Hematopoietic multipotent progenitor cell treated with erythropoietin and hydrocortisone succinate and interleukin-3 and kit ligand, for 15 days (in vitro differentiated cells): ENCODE data around the gene HSPBAP1.
"Not testable (repeated sequence)": the region's sequence is repeated elsewhere in the genome, so short reads cannot be mapped to it uniquely, and the experiment has no call there.

Experiments
- DNase-seq: peaks from one replicate; pipeline ENCODE4 v3.0.0-alpha.2; 2015; ENCODE audit warnings: low spot score

Gene HSPBAP1

DNA sequence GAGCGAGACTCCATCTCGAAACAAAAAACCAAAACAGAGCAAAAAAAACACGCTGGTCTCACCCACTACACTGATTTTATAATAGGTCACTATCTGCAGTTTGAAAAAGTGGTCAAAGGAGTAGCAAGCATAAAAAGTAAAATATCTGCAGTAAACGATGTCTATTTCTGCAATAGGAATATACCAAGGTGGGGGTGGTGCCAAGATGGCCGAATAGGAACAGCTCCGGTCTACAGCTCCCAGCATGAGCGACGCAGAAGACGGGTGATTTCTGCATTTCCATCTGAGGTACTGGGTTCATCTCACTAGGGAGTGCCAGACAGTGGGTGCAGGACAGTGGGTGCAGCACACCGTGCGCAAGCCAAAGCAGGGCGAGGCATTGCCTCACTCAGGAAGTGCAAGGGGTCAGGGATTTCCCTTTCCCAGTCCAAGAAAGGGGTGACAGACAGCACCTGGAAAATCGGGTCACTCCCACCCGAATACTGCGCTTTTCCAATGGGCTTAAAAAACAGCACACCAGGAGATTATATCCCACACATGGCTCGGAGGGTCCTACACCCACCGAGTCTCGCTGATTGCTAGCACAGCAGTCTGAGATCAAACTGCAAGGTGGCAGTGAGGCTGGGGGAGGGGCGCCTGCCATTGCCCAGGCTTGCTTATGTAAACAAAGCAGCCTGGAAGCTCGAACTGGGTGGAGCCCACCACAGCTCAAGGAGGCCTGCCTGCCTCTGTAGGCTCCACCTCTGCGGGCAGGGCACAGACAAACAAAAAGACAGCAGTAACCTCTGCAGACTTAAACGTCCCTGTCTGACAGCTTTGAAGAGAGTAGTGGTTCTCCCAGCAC lies 60.7 kb downstream of the HSPBAP1 start:
- not testable (repeated sequence) for DNase-seq

DNA sequence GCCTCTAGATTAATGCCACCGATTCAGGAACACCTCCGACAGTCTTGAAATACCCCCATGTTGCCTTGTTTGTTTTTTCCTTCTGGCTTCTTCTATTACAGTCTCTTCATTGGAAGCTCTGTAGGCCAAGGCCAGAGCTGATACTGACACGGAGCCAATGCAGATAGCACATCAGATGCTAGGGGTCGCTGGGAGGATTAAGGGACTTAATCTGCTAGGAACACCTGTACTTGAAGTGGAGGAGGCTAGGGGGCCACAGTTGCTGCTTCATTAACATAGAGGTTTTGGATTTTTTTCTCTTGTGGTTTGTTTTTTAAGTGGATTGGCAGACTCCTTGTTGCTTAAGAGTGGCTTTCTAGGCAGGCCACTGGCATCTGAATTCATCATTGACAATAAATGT lies 63.4 kb downstream of the HSPBAP1 start:
- no peak for DNase-seq

DNA sequence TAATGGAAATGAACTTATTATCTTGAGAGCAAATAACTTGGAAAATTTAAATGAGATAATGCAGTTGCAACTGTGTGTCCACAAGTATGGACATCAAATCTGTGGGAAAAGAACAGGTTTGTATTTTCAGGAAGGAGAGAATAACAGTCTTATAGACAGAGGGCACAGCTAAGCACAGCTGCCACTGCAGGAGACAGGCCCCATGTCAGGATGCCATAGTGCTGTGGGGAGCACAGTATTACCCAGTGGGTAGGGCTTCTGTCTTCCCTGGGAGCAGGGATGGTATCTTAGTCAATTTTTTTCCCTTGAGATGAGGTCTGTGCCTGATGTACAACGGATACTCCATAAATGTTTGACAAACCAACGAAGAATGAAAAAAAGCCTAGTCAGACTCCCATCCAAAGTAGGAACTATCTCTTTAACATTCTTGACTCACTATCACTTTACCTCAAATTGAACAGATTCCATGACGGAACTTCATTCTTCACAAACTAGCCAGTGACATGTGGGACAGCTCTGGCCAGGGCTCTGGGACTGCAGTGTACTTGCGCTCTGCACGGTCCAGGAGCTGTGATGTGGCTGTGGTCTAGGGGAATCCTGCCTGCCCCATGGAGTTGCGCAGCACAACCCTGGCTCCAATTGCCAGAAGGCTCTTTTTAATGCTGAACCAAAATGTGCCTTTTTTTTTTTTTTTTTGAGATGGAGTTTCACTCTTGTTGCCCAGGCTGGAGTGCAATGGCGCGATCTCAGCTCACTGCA lies 64.7 kb downstream of the HSPBAP1 start:
- no peak for DNase-seq

DNA sequence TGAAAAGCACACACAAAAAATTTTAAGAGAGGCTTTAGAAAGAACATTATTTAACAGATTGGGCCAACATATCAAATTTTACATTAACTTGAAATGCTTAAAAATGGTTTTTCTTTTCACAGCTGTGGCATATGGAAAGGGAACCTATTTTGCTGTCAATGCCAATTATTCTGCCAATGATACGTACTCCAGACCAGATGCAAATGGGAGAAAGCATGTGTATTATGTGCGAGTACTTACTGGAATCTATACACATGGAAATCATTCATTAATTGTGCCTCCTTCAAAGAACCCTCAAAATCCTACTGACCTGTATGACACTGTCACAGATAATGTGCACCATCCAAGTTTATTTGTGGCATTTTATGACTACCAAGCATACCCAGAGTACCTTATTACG lies 65.4 kb downstream of the HSPBAP1 start:
- no peak for DNase-seq

DNA sequence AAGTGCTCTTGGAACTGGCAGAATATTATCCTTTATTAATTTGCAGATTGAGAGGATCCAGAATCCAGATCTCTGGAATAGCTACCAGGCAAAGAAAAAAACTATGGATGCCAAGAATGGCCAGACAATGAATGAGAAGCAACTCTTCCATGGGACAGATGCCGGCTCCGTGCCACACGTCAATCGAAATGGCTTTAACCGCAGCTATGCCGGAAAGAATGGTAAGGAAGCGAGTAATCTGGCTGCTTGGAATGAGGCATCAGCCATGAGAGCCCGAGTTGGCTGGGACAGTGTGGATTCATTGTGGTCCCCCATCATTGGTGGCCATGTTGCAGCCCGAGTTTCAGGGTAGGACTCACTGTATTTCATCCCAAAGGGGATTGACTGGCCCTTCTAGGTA lies 65.9 kb downstream of the HSPBAP1 start:
- no peak for DNase-seq

DNA sequence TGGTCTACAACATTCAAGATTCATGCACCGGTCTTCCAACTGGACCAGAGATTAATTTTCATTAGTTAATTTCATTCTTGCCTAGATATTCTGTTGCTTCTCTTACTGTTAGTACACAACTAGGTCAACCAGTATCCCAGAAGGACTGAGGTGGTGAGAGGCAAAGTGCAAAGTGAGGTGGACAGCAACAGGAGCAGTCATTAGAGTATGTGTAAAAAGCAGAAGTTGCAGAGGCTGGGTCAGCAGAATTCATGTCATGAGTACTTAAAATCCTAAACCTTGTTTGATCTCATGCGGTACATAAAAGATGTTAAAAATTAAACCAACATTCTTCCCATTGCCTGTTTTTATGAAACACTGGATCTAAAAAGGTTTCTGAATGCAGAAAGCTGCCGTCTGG lies 66.3 kb downstream of the HSPBAP1 start:
- no peak for DNase-seq

DNA sequence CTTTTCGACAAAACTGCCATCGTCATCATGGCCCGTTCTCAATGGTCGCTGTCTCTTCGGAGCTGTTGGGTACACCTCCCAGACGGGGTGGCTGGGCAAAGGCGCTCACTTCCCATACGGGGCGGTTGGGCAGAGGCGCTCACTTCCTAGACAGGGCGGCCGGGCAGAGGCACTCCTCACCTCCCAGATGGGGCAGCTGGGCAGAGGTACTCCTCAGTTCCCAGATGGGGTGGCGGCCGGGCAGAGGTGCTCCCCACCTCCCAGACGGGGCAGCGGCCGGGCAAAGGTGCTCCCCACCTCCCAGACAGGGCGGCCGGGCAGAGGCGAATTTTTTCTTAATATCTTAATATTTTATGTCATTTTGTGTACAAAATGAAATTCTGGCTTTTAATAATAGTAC lies 68.5 kb downstream of the HSPBAP1 start:
- no peak for DNase-seq

DNA sequence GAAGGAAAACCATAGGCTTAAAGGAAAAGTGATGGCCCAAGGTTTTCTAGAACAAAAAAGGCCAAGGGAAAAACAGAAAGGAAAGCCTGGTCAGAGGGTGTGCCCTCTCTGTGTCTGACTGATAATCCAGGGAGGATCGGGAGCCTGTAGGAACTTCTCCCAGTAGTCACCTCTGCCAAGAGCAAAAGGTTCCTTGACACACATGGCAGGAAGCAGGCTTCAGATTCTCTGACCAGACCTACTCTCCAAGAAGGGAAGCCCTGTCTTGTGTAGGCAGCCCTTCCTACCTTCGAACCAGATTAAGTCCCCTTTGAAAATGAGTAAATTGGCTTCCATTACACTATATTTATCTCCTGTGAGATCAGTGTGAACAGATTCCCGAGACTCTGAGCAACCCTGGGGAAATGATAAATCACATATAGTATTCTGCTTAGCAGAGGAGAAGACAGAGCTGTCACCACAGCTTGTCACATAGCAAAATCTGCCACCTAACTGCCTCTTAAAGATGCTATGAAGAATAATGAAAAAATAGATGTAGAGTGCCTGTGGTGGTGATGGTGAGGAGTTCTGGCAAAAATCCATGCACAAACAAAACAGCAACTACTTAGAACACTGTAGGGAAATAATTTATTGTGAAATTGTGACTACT lies 74.2 kb downstream of the HSPBAP1 start:
- no peak for DNase-seq

DNA sequence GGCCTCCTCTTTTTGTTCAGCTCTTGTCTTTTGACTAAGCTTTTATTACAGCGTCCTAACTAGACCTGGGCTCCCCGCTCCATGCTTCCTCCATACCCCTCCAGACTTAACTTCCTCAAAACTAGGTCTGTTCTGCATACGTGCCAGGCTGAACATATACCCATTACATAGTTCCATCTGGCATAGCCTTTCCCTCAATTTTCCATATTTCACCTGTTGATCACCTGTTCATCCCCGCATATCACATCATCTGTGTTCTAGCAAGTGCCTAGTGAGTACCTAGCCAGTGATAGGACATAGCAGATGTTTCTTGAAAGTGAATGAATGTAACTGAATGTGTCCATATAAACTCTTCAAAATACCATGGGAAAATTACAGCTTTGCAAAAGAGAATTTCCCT lies 77.0 kb downstream of the HSPBAP1 start:
- no peak for DNase-seq

DNA sequence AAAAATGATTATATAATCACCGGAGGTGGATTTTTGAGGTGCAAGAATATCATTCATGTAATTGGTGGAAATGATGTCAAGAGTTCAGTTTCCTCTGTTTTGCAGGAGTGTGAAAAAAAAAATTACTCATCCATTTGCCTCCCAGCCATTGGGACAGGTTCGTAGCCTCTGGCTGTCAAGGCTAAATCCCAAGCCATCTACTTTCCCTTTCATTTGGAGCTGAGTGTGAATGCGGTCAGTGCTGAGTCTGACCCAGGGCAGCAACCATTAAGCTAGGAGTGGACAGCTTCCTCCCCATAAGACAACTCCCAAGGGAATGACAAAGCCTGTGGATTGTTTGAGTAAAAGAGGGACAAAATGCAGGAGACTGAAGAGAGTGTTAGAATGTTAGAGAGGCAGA lies 79.4 kb downstream of the HSPBAP1 start:
- DNase-seq, result no peak

DNA sequence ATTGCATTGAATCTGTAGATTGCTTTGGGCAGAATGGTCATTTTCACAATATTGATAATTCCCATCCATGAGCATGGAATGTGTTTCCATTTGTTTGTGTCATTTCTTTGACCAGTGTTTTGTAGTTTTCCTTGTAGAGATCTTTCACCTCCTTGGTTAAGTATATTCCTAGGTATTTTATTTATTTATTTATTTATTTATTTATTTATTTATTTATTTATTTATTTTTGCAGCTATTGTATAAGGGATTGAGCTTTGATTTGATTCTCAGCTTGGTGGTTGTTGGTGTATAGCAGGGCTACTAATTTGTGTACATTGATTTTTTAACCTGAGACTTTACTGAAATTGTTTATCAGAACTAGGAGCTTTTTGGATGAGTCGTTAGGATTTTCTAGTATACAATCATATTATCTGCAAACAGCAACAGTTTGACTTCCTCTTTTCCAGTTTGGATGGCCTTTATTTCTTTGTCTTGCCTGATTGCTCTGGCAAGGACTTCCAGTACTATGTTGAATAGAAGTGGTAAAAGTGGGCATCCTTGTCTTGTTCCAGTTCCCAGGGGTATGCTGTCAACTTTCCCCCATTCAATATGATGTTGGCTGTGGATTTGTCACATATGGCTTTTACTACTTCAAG lies 82.9 kb downstream of the HSPBAP1 start:
- DNase-seq, result not testable (repeated sequence)

DNA sequence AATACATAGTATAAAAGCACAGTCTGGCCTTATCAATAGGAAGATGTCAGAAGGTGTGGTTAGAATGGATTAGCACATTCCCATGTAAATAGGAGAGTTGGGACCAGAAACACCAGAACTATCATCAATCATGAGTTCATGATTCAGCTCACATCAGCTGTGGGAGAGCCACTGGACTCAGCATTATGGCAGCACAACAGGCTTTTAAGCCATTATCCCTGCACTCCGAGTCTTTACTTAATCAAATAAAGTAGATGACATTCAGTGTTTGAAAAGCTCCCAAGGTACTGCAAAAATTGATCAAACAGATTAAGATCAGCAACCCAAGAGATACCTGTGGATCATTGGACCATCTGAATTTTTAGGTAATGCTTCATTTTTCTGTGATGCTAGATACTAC lies 88.3 kb downstream of the HSPBAP1 start:
- DNase-seq, result no peak

DNA sequence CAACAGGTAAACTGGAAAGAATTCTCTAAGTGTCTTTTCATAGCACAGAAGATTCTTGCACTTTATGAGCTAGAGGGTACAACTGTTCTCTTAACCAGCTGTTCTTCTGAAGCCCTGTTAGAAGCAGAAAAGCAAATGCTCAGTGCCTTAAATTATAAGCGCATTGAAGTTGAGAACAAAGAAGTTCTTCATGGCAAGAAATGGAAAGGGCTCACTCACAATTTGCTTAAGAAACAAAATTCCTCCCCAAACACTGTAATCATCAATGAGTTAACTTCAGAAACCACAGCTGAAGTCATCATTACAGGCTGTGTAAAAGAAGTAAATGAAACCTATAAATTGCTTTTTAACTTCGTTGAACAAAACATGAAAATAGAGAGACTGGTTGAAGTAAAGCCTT lies 93.4 kb downstream of the HSPBAP1 start:
- DNase-seq, result no peak

DNA sequence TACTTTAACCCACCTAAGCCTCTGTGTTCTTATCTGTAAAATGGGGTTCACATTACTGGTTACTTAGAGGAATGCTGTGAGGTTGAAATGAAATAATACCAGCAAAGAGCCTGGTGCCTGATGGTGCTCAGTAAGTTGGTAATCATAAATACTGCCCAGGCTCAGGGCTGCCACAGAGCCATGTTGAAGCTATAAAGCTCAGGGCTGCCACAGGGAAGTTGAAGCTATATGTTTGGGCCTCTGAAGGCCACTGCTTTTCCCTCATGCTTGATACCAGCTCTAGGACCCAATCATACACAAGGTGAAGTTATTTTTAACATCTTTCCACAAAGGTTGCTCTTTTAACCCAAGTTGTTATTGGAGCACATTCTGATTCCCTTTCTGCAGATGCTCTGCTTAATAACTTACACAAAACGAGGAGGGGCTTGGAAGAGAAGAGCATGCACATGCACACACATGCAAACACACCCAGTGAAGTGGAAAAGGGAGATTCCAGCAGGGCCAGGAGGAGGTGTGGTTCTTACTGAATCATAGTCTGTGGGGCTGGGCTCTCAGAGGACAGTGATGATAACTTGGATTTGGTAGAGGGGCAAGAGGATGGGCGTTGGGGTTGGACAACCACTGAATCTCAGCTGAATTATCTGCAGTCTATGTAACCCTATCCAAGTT lies 95.5 kb downstream of the HSPBAP1 start:
- DNase-seq, result no peak

DNA sequence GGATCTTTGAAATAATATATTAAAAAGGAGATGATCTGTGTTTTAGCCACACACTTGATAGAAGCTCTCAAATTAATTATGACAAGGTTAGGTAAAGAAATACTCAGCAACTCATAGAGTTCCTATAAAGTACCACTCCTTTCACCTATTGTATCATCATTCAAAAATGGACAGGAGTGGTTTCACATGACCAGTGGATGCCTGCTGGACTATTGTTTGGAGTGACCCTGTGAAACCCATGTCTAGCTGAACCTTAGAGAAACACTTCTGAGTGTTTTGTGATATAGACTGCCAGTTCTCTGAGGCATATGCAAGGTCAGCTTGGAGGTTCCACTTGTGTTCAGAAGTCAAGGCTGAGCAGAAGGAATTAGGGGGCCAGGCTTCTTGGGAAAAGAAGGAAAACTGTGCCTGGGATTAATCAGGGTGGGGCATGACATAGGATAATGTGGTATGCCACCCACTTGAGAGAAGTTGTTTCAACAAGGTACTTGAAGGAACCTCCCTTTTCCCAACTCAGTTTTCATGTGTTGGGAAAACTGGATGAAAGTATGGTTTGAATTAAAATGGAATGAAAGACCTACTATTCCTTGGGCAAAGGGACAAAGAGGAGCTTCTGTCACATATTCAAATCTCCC lies 97.6 kb downstream of the HSPBAP1 start:
- DNase-seq, result no peak

DNA sequence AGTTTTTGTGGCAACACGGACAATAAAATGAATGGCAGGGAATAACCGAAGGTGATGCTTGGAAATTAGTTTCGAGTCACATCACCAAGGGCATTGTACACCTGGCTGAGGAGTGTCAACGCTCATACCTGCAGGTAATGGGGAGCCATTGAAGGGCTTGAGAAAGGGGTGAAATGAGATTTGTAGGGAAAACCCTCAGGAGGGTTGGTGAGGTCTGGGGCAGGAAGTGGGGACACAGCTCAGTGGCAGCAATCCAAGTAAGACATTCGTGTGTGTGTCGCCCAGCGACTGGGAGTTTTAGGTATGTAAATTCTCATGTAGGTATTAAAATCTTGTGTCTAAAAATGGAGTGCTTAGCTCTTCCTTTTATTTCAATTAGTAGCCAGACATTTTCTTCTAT lies 98.7 kb downstream of the HSPBAP1 start:
- DNase-seq, result no peak

DNA sequence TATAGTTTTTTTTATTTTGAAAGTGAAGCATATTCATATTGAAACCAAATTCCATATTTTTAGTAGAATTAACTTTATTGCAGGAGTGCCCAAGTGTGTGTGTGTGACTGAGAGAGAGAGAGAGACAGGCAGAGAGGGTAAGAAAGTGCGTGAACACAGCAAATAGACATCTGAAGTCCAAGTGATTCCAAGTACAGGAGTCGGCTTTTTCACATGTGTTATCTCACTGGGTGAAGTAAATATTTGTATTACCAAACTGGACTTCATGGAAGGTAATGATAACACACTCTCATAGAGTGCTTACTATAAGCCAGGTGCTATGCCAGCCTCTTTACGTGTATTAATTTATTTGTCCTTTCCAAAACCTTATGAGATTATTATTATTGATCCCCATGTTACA lies 101.0 kb downstream of the HSPBAP1 start:
- no peak for DNase-seq

DNA sequence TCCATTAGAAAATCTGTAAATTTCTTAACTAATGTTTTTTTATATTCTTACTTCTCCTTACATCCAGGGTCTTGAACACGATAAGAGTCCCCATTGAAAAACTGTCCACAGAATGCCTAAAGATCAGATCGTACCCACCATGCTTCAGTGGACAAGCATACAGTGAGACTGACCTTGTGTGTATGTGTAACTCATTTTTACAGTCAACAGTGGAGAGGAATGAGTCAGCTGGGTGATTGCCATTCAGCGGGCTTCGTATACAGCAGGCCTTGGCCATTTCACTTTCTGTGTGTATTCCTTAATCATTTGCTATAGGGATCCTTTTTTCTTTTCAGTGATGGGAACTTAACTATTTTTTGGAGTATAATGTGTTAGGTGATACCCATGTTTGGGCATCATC lies 102.4 kb downstream of the HSPBAP1 start:
- DNase-seq, result no peak

DNA sequence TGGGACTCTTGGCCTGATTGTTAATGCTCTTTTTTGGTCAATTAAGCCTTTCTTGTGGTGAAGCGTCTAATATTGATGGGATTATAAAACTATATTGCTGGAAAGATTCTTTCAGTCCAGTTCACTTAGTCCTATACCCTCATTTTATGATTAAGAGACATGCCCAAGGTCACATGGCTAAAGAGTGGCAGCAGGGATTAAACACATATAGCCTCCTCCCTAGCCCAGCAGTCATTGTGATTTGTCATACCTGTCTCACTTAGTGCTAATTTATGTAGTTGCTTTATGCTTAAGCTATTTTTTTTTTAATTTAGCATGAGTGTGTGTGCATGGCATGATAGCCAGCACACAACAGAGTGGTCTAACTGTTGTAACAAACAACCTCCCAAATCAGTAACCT lies 103.5 kb downstream of the HSPBAP1 start:
- no peak for DNase-seq
